GM18508 (cell line): Measurements from ENCODE around the gene MAP2K5.

Source experiments
- ATAC-seq: cut with Tn5 transposase; IDR thresholded peaks from one replicate; pipeline ENCODE4 v1.9.1; 2021; ENCODE audit warnings: moderate number of reproducible peaks; ENCODE audit not compliant: insufficient read depth, unreplicated experiment

The MAP2K5 gene

GRCh38 chr15:67818464-67818863 lies 276.0 kb downstream of the MAP2K5 start:
- ATAC-seq: no peak

DNA sequence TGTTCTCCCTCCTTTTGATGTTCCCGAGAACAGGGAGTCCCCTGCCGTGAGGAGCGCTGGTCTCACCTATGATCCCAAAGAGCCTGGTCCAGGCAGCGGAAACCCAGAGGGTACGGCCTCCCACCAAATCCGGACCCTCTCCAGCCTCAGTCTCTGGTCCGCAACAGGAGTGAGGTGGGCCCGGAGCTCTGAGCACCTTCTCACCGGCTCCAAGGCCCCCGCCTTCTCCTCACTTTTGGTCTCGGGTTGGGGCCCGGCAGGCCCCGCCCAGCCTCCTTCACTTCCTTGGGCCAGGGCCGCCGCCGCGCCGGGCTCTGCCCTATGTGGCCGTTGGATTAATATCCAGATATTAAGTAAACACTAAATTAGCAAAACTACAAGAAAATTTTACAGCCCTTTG lies 277.1 kb downstream of the MAP2K5 start:
- no peak for ATAC-seq

- ATAC-seq: no peak
Measured at GRCh38 chr15:67820122-67820991, 277.9 kb downstream of the MAP2K5 start.

- ATAC-seq: no peak
Measured at GRCh38 chr15:67820992-67821783, 278.7 kb downstream of the MAP2K5 start.

- no peak for ATAC-seq
Measured at GRCh38 chr15:67821784-67822440, 279.4 kb downstream of the MAP2K5 start.

- ATAC-seq: no peak
Measured at GRCh38 chr15:67822537-67823313, 280.2 kb downstream of the MAP2K5 start.

DNA sequence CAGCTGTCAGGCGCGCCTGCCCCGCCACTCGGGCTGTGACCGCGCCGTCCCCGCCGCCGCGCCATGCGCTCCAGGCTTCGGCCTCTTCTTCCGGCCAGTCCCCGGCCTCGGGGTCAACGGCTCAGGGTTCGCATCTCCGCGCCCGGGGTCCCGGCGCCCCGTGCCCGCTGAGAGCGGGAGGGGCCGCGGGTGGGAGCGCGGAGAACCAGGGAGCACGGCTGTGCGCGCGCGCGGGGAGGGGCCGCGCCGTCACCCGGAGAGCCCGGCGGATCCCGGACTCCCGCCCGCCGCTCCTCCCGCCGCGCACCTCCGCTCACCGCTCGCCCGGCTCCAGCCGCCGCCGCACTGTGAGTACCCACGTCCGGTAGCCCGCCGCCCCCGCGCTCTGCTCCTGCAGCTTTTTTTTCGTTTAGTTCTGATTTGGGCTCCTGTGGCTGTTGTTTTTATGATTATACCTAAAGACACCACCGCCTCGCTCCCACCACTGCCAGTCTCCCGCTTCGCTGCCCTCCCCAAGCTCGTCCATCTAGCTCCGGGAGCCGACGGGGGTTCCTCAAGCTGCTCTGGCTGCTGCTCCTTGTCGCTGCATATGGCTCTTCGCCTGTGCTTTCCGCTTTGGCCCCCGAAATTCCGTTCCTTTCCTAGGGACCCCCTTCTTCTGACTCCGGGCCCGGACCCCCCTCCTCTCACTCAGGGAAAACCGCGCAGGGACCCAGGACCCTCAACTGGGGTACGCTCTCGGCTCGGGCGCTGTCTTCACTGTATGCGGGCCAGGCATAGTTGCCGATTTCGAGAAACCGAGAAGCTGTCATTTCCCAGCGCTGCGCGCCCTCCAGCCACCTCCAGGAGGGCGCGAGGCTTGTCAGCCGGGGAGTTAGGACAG lies 281.1 kb downstream of the MAP2K5 start:
- no peak for ATAC-seq

DNA sequence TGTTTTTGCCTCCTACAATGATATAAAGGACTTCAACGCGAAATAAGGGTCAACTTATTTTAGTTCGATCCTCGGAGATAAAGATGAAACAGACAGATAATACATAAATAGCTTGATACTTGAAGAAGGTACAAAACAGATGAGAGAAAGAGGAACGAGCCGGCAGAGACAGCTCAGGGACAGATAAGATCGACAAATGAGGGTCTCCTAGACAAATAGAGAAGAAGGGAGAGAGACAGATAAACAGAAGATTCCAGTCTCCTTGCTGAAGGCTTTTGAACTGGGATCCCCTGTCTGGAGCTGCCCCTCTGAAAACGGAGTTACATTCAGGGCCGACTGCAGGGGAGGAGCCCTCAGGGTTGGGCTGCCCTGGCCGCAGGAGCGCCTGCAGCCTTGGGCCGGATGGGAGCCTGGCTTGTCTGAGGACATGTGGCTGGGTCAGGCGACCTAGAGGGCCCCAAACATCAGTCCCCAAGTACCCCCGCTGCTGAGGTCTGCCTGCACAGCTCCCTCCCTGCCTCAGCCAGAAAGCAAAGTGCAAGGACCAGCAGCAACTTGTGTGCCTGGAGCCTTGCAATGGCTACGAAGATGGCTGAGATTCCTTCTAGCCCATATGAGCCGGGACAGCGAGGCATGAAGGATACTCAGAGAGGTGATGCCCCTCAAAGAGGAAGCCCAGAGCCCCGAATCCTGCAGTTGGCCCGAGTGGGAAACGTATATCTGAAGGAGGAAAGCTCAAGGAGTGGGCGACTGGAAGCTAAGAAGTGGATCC lies 281.9 kb downstream of the MAP2K5 start:
- no peak for ATAC-seq

GRCh38 chr15:67824976-67825880 lies 282.7 kb downstream of the MAP2K5 start, which contains the start of gene SKOR1:
TSS of gene SKOR1 (plus strand) at chr15:67825509. CDS start at chr15:67825603, 94 bp downstream.
- no peak for ATAC-seq

- no peak for ATAC-seq
Measured at GRCh38 chr15:67825881-67826716, 283.6 kb downstream of the MAP2K5 start.

DNA sequence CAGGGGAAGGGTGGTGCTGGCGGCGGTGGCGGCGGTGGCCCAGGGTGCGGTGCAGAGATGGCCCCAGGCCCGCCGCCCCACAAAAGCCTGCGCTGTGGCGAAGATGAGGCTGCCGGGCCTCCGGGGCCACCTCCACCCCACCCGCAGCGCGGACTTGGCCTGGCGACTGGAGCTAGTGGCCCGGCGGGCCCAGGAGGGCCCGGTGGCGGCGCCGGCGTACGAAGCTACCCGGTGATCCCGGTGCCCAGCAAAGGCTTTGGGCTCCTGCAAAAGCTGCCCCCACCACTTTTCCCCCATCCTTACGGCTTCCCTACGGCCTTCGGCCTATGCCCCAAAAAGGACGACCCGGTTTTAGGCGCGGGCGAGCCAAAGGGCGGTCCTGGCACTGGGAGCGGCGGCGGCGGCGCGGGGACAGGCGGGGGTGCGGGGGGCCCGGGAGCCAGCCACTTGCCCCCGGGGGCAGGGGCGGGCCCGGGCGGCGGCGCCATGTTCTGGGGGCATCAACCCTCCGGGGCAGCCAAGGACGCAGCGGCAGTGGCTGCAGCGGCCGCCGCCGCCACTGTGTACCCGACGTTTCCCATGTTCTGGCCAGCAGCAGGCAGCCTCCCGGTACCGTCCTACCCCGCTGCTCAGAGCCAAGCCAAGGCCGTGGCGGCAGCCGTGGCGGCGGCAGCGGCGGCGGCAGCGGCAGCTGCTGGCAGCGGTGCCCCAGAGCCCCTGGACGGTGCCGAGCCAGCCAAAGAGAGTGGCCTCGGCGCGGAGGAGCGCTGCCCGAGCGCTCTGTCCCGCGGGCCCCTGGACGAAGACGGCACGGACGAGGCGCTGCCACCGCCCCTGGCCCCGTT lies 284.4 kb downstream of the MAP2K5 start:
- no peak for ATAC-seq

DNA sequence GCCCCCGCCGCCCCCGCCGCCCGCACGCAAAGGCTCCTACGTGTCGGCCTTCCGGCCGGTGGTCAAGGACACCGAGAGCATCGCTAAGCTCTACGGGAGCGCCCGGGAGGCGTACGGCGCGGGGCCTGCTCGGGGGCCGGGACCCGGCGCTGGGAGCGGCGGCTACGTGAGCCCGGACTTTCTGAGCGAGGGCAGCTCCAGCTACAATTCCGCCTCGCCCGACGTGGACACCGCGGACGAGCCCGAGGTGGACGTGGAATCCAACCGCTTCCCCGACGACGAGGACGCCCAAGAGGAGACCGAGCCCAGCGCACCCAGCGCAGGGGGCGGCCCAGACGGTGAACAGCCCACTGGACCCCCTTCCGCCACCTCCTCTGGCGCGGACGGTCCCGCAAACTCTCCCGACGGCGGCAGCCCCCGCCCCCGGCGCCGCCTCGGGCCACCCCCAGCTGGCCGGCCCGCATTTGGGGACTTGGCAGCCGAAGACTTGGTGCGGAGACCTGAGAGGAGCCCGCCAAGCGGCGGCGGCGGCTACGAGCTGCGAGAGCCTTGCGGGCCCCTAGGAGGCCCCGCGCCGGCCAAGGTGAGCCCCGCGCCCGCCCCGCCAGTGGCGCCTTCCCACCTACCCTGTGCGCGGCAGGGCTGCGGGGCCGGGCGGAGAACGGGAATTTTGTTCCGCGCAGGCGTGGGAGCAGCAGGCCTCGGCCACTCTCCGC lies 285.2 kb downstream of the MAP2K5 start:
- no peak for ATAC-seq

DNA sequence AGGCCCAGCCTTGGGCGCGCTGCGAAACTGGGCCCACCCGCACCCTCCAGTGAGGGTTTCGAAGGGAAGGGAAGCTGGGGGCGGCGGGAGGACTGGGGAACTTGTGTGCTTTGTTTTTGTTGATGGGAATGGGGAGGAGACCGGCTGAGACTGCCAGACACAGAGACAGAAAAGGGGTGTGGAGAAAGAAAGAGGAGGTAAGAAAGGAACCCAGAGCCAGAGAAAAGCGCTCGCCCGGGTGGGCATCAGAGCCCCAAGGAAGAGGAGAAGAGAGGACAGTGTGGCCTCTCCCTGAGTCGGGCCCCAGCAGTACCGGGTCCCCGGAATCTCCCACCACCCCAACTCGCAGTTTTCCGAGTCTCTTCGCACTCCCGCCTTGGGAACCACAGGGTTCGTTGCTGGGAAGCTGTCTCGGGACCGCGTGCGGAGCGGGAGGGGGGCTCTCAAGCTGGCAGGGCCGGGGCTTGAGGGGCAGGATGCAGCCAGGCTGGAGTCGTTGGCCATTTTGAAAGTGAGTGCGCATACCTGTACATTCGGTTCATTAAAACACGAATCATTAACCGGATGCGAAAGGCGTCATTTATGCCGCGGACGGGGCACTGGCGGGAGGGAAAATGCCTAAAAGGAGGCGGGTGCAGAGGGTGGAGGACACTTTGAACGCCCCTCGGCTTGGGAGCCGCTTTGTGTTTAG lies 285.9 kb downstream of the MAP2K5 start:
- no peak for ATAC-seq

GRCh38 chr15:67828969-67829646 lies 286.6 kb downstream of the MAP2K5 start:
- ATAC-seq: no peak
